ENCODE measurements around the gene GDF7.

GRCh38 chr2:20661421-20662307 lies 5.3 kb upstream of the GDF7 start:
- TF ChIP-seq, protein P1, sequence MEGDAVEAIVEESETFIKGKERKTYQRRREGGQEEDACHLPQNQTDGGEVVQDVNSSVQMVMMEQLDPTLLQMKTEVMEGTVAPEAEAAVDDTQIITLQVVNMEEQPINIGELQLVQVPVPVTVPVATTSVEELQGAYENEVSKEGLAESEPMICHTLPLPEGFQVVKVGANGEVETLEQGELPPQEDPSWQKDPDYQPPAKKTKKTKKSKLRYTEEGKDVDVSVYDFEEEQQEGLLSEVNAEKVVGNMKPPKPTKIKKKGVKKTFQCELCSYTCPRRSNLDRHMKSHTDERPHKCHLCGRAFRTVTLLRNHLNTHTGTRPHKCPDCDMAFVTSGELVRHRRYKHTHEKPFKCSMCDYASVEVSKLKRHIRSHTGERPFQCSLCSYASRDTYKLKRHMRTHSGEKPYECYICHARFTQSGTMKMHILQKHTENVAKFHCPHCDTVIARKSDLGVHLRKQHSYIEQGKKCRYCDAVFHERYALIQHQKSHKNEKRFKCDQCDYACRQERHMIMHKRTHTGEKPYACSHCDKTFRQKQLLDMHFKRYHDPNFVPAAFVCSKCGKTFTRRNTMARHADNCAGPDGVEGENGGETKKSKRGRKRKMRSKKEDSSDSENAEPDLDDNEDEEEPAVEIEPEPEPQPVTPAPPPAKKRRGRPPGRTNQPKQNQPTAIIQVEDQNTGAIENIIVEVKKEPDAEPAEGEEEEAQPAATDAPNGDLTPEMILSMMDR (IDR thresholded peaks at IDR 0.05): peak; percentile 94 to 97 (median 96)
- TF ChIP-seq POLR2A (IDR thresholded peaks at IDR 0.05): no peak

All from right lobe of liver (tissue), 4 donors.